GM23338 (cell line): ENCODE results near the gene SMAD3.

Experiments used
- CREB1 ChIP-seq: fragments of 250-450 bp; sonication (Bioruptor Pico); IDR thresholded peaks from 2 replicates; pipeline ENCODE4 v1.5.0; 2020; ENCODE audit warnings: low read depth, mild to moderate bottlenecking, moderate library complexity
- CTCF ChIP-seq, 2 experiments: fragments of 200-600 bp in 1 of 2; sonication (generic) in 1 of 2; conservative IDR thresholded peaks; 2 replicates each; pipeline versions ENCODE4 v1.5.1 to v1.6.1; 2016 to 2017; ENCODE audit warnings: antibody characterized with exemption in 2 of 2, low read depth in 2 of 2, mild to moderate bottlenecking in 2 of 2, moderate library complexity in 1 of 2
- ETS1 ChIP-seq: IDR thresholded peaks from 2 replicates; pipeline ENCODE4 v1.6.1; 2016; ENCODE audit warnings: antibody characterized with exemption
- EZH2 ChIP-seq: fragments of 200-600 bp; sonication (generic); IDR thresholded peaks from one replicate; pipeline ENCODE4 v1.8.0; 2017; ENCODE audit warnings: antibody characterized with exemption, mild to moderate bottlenecking, low read depth; ENCODE audit not compliant: unreplicated experiment
- EZH2phosphoT487 ChIP-seq: fragments of 200-600 bp; sonication (generic); IDR thresholded peaks from one replicate; pipeline ENCODE4 v1.8.1; 2018; ENCODE audit warnings: antibody characterized with exemption; ENCODE audit not compliant: unreplicated experiment
- JUNB ChIP-seq: IDR thresholded peaks from one replicate; pipeline ENCODE4 v1.6.1; 2016; ENCODE audit warnings: antibody characterized with exemption; ENCODE audit not compliant: unreplicated experiment
- POLR2AphosphoS5 ChIP-seq: IDR thresholded peaks from 2 replicates; pipeline ENCODE4 v1.6.1; 2016; ENCODE audit warnings: antibody characterized with exemption, low read depth
- REST ChIP-seq: IDR thresholded peaks from one replicate; pipeline ENCODE4 v1.6.1; 2018; ENCODE audit warnings: antibody characterized with exemption; ENCODE audit not compliant: unreplicated experiment
- ZNF114 ChIP-seq: fragments of 250-450 bp; sonication (Bioruptor Pico); IDR thresholded peaks from 2 replicates; pipeline ENCODE4 v1.5.0; 2020; ENCODE audit warnings: mild to moderate bottlenecking, moderate library complexity
- ZNF331 ChIP-seq: fragments of 250-450 bp; sonication (Bioruptor Pico); IDR thresholded peaks from 2 replicates; pipeline ENCODE4 v1.5.0; 2020; ENCODE audit warnings: low read depth, mild to moderate bottlenecking, moderate library complexity

- TF ChIP-seq CTCF (conservative IDR thresholded peaks at IDR 0.05; ENCODE audit: low read depth in 2 of 2) = no peak
- TF ChIP-seq POLR2AphosphoS5 = no peak
- no peak for TF ChIP-seq EZH2phosphoT487
- no peak for TF ChIP-seq EZH2
- no peak for TF ChIP-seq REST
- TF ChIP-seq JUNB = no peak
- no peak for TF ChIP-seq ZNF114 (CRISPR knock-in tag)
- no peak for TF ChIP-seq ZNF331
- no peak for TF ChIP-seq CREB1 (CRISPR knock-in tag)
- TF ChIP-seq ETS1 = no peak
Observed at GRCh38 chr15:67091071-67091979, 25.9 kb downstream of the SMAD3 start.
